ENCODE measurements around the gene DHDDS.
A peak's percentile ranks its signal among the peaks of the same experiment; 100 is the strongest.
"Not testable (repeated sequence)": the region's sequence is repeated elsewhere in the genome, so short reads cannot be mapped to it uniquely, and the experiment has no call there.

Gene DHDDS, protein sequence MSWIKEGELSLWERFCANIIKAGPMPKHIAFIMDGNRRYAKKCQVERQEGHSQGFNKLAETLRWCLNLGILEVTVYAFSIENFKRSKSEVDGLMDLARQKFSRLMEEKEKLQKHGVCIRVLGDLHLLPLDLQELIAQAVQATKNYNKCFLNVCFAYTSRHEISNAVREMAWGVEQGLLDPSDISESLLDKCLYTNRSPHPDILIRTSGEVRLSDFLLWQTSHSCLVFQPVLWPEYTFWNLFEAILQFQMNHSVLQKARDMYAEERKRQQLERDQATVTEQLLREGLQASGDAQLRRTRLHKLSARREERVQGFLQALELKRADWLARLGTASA

DNA sequence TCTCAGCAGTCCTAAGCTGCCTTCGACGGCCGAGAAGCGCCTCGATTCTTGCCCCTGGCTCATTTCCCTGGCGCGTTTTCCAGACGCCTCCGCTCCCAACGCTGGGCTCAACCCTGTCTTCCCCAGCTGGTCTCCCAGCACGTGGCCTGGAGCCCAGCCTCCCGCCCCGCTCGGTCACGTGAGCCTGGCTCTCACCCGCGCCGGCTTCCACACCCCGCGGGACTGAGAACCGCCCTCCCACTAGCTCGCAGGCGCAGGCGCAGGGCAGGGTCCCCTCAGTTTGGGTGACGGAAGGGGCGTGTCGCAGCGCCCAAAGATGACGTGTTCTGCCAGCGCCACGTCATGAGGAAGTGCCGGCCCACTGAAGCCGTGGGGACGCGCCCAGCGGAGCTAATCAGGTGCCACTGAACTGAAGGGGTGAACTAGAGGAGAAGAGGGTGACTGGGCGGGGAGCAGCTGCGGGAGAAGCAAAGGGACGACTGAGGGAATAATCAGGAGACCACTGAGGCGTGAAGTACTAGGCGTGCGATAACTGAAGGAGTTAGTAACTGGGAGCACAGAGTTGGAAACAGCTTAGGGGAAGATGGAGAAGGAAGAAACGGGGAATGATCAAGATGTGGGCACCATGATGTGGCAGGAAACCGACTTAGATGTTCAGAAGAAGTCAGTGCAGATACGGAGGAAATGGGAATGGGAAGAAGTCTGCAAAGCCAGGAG, at the start of gene DHDDS:
TSS of gene DHDDS (plus strand) at position 343 of the 717 bp plus-strand sequence. CDS start 625 bp downstream, outside the sequence.
- DNase-seq (ENCODE audit: low spot score) = peak; percentile 95

DNA sequence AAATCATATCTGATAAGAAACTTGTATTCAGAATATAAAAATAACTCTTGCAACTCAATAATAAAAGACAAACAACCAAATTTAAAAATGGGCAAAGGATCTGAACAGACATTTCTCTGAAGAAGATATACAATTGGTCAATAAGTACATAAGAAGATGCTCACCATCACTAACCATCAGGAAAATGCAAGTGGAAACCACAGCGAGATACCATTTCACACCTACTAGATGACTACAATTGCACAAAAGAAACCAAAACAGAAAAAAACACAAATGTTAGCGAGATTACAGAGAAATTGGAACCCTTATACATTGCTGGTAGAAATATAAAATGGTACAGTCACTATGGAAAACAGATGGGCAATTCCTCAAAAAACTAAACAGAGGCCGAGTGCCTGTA, 48.0 kb upstream of the DHDDS start:
- DNase-seq (ENCODE audit: low spot score) = no peak

DNA sequence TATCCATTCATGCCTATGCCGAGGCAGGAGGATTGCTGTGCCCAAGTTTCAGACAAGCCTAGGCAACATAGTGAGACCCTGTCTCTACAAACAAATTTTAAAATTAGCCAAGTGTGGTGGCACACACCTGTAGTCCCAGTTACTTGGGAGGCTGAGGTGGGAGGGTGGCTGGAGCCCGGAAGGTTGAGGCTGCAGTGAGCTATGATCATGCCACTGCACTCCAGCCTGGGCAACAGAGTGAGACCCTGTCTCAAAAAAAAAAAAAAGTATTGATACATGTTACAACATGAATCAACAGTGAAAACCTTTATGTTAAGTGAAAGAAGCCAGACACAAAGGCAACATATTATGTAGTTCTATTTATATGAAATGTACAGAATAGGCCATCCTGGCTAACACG, 47.1 kb upstream of the DHDDS start:
- not testable (repeated sequence) for DNase-seq (ENCODE audit: low spot score)

DNA sequence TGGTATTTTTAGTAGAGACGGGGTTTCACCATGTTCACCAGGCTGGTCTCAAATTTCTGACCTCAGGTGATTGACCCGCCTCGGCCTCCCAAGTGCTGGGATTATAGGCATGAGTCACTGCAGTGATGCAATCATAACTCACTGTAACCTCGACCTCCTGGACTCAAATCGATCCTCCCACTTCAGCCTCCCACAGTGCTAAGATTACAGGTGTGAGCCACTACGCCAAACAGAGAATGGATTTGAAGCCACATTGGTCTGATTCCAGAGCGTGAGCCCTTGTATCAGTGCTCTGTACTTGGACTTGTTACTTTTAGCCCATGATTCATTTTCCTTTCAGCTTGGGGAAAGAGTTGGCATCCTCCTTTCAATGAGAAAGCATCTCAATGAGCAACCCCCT, 44.7 kb upstream of the DHDDS start:
- peak; percentile 56 for DNase-seq (ENCODE audit: low spot score)

DNA sequence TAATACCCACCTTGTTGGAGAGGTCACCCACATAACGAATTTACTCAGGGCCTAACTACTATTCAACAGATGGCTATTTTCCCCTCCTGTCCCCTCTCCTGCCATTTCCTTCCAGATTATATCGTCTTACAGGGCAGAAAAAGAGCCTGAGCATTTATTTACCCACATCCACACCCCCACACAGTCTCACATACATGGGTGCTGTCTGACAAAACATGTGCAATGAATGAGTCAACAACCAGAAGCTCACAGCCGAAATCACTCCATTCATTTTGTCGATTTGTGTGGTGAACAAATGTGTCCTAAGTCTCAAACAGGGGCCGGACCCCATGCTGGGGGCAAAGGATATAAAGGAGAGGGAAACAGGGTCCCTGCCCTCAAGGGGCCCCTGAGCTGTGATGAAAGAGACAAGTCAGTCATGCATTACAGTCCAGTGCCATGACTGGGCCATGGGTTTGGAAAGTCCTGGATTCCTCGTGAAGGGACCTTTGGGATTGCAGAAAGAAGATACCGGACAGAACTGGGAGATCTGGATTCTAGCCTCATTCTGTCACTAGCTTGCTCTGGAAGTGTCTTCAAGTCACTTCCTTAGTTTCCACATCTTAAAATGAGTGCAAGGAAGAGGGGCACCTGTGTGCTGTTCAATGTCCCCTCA, 43.2 kb upstream of the DHDDS start:
- no peak for DNase-seq (ENCODE audit: low spot score)

DNA sequence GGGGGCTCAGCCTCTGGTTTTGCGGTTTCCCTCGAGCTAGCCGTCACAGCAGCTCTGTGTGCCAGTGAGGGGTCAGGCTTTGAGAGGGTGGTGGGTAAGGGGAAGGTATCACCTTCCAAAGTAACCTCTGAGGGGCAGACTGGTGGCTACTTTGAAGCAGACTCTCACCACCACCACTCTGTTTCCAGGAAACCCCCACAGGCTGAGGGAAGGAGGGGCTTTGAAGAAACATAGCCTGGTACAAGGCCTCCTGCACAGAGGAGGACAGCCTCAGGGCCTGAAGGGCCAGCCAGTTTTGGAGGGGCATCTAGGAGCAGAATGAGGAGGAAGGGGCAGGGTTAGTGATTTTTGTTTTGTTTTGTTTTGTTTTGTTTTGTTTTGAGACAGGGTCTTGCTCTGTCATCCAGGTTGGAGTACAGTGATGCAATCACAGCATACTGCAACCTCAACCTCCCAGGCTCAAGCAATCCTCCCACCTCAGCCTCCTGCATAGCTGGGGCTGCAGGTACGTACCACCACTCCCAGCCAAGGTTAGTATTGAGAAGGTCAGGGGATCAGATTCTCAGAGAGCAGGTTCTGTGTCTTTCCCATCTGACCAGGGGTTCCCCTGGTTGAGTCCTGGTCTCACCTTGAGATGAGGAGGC, 42.4 kb upstream of the DHDDS start:
- DNase-seq (ENCODE audit: low spot score) = no peak

DNA sequence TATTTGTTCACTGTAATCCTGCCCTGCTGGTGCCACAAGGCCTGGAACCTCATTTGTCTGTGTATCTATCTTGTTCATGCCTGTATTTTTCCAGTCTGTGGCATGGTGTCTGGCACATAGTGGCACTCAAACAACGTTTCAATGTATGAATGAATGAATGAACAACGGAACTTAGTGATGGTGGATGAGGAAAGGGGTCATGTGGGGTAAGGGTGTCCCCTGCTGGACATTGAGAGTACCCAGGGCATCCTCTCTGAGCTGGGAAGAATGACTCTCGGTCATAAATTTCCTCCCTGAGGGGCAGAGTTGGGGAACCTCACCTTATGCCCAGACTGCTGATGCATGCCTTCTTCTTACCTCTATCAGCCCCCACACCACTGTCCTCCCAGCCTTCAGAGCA, 40.7 kb upstream of the DHDDS start:
- DNase-seq (ENCODE audit: low spot score) = peak; percentile 62

DNA sequence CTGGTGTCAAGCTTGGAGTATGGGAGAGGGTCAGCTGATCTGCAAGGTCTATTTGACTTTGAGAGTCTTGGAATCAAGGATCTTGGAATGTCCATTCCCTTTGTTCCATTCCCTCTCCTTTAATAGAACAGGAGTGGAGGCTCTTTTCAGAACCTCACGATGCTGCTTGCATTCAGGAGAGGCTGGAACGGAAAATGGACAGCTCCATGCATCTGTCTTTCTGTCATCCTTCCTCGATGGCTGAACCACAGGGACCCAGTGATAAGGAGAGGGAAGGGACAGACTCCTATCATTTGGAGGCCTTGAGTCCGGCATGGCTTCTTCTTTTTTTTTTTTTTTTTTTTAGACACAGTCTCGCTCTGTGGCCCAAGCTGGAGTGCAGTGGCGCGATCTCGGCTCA, 36.4 kb upstream of the DHDDS start:
- no peak for DNase-seq (ENCODE audit: low spot score)

DNA sequence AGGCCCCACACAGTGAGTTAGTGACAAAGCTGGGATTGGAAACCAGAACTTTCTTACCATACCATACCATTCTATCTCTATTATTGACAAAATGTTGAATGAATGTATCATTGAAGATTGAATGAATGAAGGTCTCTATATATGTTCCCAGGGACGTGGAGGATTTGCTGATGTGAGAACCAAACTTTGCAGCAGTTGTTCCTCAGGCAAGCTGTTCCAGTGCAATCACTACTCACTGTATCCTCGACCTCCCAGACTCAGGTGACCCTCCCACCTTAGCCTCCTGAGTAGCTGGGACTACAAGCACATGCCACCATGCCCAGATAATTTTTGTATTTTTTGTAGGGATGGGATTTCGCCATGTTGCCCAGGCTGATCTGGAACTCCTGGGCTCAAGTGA, 33.1 kb upstream of the DHDDS start:
- DNase-seq (ENCODE audit: low spot score) = no peak

DNA sequence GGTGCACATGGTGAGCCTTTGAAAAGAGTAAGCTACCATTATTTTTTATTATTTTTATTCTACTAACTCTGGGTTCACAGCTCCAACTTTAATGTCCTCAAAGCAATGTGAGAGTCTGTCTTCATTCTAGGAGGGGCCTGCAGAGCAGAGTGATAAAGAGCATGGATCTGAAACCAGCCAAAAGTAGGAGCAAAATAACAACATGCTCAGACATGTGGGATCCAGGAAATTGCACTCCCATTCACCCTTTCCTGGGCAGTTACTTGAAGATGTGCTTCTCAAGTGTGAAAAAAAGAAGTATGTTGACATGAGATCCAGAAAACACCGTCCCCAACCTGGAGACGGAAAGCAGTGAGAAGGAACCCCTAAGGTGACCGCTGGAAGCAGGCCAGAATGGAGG, 30.2 kb upstream of the DHDDS start:
- DNase-seq (ENCODE audit: low spot score) = no peak

DNA sequence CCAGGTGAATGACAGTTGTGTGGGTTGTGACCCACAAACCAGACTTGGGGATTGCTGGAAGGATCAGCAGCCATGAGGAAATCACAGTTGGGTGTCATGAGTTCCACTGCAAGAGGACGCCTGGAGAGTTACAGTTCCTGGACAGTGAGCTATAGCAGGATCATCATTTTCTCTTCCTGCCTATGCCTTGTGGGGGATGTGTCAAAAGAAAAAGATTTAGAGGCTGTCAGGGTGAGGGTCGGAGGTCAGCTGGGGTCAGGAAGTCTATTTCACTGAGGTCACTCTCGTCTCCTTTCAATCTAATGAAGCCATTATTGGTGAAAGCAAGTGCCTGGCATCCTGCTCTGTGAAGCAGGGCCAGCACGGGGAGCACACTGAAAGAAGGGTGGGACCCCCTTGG, 28.5 kb upstream of the DHDDS start:
- DNase-seq (ENCODE audit: low spot score) = no peak

DNA sequence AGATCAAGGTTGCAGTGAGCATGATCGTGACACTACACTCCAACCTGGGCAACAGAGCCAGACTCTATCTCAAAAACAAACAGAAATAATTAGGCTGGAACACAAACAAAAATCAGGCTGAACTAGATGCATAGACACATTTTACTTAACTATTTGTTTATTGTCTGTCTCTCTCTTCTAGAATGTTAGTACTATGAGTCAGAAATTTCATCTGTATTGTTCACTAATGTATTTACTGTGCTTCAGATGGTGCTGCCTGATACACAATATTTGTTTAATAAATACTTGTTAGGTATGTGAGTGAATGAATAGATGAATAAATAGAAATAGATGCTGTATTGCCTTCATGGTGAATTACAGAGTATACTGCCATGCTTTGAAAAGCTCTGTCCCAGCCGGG, 27.5 kb upstream of the DHDDS start:
- no peak for DNase-seq (ENCODE audit: low spot score)

DNA sequence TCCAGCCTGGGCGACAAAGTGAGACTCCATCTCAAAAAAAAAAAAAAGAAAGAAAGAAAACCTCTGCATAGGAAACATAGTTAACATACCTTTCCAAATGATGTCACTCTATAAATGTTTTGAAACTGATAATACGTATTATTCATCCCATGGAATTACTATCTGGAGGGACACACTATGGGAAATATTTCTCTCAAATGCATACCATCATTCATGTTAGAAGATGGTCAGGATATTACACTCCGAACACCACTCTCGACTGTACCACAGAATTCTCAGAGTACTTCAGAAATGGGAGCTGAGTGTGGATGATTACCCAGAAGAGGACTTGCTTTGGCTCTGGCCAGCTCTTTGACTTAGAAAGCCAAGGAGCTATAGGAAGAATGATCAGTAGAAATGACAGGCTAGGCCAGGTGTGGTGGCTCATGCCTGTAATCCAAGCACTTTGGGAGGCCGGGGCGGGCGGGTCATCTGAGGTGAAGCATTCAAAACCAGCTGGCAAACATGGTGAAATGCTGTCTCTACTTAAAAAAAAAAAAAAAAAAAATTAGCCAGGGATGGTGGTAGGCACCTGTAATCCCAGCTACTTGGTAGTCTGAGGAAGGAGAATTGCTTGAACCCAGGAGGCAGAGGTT, 26.7 kb upstream of the DHDDS start:
- DNase-seq (ENCODE audit: low spot score) = no peak

DNA sequence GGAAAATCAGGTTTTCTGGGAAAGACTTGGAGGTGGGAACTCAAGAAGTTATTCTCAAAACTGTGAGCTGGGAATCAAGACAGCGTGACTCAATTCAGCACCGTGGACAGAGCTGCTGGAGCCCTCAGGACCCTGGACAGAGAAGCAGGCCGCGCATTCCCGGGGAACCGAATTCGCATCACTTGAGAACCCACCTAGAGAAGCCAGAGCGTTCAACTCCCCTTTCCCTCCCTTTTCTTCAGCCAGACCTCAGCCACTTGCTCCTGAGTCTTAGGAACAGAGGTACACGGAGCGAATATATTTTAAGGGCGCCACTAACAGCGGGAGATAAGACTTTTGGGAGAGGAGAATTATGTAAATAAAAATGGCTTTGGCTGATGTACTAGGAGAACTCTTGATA, 23.5 kb upstream of the DHDDS start:
- peak; percentile 20 for DNase-seq (ENCODE audit: low spot score)

DNA sequence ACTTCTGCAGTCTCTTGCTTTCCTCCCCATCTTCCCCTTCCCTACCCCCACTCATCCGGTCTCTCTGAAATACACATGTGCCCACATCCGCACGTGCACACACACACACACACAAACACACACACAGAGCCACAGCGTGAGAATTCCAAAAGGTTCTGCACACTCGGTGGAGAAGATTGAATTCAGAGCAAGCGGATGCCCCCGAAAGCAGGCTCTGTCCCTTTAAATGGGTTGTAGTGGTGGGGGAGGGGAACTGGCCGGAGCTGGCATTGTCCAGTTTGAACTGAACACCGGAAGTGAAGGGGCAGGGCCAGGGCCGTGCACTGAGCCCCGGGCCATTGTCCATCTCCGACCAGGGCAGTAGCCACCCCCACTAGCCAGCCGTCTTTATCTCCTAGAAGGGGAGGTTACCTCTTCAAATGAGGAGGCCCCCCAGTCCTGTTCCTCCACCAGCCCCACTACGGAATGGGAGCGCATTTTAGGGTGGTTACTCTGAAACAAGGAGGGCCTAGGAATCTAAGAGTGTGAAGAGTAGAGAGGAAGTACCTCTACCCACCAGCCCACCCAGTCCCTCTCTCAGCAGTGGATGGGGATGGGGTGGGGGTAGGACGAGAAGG, 22.8 kb upstream of the DHDDS start:
- DNase-seq (ENCODE audit: low spot score) = no peak

DNA sequence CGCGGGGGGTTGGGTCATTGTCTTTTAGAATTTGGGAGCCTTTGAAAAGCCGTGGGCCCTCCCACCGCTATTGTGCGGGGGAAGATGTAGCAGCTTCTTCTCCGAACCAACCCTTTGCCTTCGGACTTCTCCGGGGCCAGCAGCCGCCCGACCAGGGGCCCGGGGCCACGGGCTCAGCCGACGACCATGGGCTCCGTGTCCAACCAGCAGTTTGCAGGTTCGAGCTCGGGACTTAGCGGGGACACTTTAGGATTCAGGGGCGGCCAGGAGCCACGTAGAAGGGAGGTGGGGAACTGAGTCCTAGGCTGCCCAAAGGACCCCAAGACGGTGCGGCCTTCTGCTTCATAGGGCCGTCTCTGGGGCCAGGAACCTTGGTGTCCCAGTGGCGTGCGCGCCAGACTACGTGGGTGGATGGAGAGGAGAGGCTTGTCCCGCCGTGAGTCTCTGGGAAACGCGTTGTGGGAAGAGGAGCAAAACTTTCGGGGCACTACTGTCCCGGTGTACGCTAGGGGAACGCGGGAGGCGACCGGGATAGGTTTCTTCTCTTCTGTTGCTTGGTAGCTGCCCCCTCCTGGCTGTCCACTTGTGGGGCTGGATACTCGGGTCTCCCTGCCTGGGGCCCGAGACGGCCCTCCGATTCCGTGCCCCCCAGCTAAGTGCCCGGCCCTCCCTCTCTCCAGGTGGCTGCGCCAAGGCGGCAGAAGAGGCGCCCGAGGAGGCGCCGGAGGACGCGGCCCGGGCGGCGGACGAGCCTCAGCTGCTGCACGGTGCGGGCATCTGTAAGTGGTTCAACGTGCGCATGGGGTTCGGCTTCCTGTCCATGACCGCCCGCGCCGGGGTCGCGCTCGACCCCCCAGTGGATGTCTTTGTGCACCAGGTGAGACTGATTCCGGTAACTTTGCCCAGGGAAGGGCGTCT, 21.2 kb upstream of the DHDDS start, which contains the start of gene LIN28A:
TSS of gene LIN28A (plus strand) at position 112 of the 918 bp plus-strand sequence. CDS start at position 187, 75 bp downstream.
- DNase-seq (ENCODE audit: low spot score) = no peak

DNA sequence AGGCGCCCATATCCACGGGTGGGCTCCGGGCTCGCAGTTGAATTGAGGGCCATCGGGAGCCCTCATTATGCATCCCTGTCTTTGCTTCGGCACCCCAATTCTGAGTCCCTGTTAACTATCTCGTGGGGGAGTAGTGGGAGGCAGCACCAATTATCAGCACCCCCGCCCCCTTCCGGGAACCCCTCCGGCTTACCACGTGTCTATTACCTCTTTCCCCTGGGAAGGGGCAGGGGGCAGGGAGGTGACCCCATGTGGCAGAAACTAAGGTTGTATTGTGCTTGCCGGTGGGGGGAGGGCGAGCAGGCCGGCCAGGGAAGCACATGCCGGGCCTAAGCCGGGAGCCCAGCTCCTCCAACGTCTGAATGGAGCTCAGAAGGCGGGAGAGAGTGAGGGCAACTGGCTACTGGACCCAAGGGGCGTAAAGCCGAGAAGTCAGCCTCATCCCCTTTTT, 20.5 kb upstream of the DHDDS start:
- DNase-seq (ENCODE audit: low spot score) = no peak

DNA sequence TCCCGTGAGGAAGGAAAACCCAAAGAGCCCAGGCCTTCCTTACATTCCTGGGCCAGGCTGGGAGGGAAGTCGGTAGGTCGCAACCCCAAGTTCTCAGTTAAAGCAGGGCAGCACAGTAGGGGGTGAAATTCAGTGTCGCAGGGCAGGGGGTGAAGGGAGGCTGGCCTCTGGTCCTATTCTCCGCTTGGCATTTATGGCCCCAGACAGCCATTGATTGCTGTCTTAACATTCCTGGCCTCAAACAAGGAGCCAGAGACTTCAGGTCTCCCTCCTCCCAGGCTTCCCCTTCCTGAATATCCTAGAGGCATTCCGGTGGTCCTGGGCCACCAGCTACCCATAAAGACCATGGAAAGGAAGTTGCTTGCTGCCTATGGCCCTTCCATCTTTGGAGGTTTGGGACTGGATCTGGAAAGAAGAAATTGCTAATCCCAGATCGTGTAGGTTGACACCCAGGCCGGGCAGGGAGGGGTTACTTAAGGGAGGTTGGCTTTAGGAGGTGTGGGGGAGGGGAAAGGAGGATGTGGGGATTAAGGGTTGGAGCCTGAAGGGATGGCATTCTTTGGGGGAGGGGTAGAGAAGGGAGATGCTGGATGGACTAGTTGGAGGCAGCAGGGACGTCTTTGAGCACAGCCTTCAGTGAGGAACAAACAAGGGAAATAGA, 19.8 kb upstream of the DHDDS start:
- no peak for DNase-seq (ENCODE audit: low spot score)

DNA sequence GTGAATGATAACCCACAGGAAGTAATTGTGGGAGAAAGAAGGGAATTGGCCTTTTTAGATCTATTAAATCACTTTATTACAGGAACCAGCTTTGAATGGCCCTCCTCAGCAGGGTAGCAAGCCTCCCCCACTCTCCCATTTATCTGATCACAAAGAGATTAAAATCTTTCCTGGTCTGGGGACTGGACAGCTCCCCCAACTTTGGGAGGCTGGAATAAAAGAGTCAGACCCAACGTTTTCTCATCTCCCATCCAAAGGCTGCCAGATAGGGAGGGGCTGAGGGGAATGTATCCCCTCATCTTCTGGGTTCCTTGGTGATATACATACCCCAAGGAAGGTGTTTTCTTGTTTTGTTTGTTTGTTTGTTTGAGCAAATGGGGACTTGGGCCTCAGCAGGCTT, 19.1 kb upstream of the DHDDS start:
- no peak for DNase-seq (ENCODE audit: low spot score)
